KMS-11 (cell line): ENCODE data around the gene CDC42BPB.

ENCODE experiments used
- H2AFZ ChIP-seq: fragments of 200-600 bp; sonication (generic); 2 replicates; pipeline ENCODE4 v1.6.1; 2016; ENCODE audit warnings: antibody characterized with exemption, mixed run types, low read depth
- H3K27ac ChIP-seq: fragments of 200-600 bp; sonication (generic); 2 replicates; pipeline ENCODE4 v1.6.1; 2016; ENCODE audit warnings: mild to moderate bottlenecking, mixed run types
- H3K27me3 ChIP-seq: fragments of 200-600 bp; sonication (generic); 2 replicates; pipeline ENCODE4 v1.6.1; 2017; ENCODE audit warnings: mild to moderate bottlenecking, low read depth, mixed run types, moderate library complexity; ENCODE audit not compliant: insufficient read depth
- H3K36me3 ChIP-seq: fragments of 200-600 bp; sonication (generic); 2 replicates; pipeline ENCODE4 v1.6.1; 2017; ENCODE audit warnings: mild to moderate bottlenecking, mixed run types; ENCODE audit not compliant: insufficient read depth
- H3K4me1 ChIP-seq: fragments of 200-600 bp; sonication (generic); 2 replicates; pipeline ENCODE4 v1.6.1; 2016; ENCODE audit warnings: mild to moderate bottlenecking, low read depth, mixed run types; ENCODE audit not compliant: poor library complexity, severe bottlenecking
- H3K4me2 ChIP-seq: fragments of 200-600 bp; sonication (generic); 2 replicates; pipeline ENCODE4 v1.7.0; 2016; ENCODE audit warnings: mild to moderate bottlenecking, mixed run types
- H3K4me3 ChIP-seq: fragments of 200-600 bp; sonication (generic); IDR thresholded peaks from 2 replicates; pipeline ENCODE4 v1.6.1; 2017; ENCODE audit warnings: low read depth, low read length, mixed read lengths; ENCODE audit not compliant: insufficient read depth
- H3K79me2 ChIP-seq: fragments of 200-600 bp; sonication (generic); 2 replicates; pipeline ENCODE4 v1.6.1; 2016; ENCODE audit warnings: low read depth, mixed run types; ENCODE audit not compliant: insufficient read depth
- H3K9ac ChIP-seq: fragments of 200-600 bp; sonication (generic); 2 replicates; pipeline ENCODE4 v1.6.1; 2016; ENCODE audit warnings: mild to moderate bottlenecking, mixed run types
- H4K20me1 ChIP-seq: fragments of 200-600 bp; sonication (generic); 2 replicates; pipeline ENCODE4 v1.6.1; 2016; ENCODE audit warnings: mild to moderate bottlenecking, mixed run types; ENCODE audit not compliant: insufficient read depth
- TF ChIP-seq, protein P1 (sequence below): fragments of 200-600 bp; sonication (generic); conservative IDR thresholded peaks from 2 replicates; pipeline ENCODE4 v1.6.1; 2017; ENCODE audit warnings: low read depth, mild to moderate bottlenecking, antibody characterized with exemption, low read length, moderate library complexity, mixed read lengths

The CDC42BPB gene

DNA sequence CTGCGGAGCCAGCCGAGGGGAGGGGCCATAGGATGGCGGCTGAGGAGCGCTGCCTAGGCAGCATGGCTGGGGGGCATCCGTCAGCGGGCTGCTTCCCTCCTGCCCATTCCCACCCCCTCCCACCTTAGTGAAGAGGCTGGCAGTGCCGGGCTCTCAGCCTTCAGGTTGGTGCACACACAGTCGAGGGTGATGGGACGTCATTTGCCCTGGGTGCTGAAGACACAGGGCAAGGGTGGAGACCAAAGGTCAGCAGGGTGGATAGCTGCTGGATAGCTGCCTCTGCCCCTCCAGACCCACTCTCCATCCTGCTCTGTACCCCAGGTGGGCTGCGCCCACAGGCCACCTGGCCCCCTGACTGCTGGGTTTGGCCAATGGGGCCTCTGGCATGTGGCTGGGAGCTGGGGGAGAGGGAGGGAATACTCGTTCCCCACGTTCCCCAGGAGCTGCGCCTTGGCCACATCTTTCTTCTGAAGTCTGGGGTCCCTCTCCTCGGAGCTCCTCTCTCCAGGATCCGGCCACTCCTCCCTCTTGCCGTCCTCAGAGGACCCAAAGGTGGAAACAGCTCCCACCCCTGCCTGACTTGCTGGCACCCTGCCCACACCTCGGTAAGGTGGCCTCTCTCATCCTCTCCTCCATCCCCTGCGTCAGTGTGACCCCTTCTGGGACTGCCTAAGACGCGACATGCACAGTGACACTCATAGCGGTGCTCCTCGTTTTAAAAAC lies 11.2 kb upstream of the CDC42BPB start:
- Histone ChIP-seq H3K4me1 (no peaks in the 10 kb centered on the region), H3K9ac (no peak overlapping the region), H3K36me3 (no peaks in the 10 kb centered on the region), H3K4me2 (no peak overlapping the region), H3K27me3 (no peaks in the 10 kb centered on the region), H3K79me2 (no peaks in the 10 kb centered on the region), H3K27ac (no peak overlapping the region), H4K20me1 (no peaks in the 10 kb centered on the region), H3K4me3 (no peak overlapping the region), H2AFZ (no peak overlapping the region)
- TF ChIP-seq, protein P1, sequence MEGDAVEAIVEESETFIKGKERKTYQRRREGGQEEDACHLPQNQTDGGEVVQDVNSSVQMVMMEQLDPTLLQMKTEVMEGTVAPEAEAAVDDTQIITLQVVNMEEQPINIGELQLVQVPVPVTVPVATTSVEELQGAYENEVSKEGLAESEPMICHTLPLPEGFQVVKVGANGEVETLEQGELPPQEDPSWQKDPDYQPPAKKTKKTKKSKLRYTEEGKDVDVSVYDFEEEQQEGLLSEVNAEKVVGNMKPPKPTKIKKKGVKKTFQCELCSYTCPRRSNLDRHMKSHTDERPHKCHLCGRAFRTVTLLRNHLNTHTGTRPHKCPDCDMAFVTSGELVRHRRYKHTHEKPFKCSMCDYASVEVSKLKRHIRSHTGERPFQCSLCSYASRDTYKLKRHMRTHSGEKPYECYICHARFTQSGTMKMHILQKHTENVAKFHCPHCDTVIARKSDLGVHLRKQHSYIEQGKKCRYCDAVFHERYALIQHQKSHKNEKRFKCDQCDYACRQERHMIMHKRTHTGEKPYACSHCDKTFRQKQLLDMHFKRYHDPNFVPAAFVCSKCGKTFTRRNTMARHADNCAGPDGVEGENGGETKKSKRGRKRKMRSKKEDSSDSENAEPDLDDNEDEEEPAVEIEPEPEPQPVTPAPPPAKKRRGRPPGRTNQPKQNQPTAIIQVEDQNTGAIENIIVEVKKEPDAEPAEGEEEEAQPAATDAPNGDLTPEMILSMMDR = no peak

GRCh38 chr14:103067231-103067954 lies 10.0 kb upstream of the CDC42BPB start:
- Histone ChIP-seq H2AFZ (no peak overlapping the region), H3K79me2 (no peaks in the 10 kb centered on the region), H3K27ac (no peak overlapping the region), H3K4me1 (no peaks in the 10 kb centered on the region), H3K36me3 (no peaks in the 10 kb centered on the region), H3K9ac (no peak overlapping the region), H3K27me3 (no peaks in the 10 kb centered on the region), H3K4me3 (no peak overlapping the region), H3K4me2 (no peak overlapping the region), H4K20me1 (no peaks in the 10 kb centered on the region)
- TF ChIP-seq, protein P1 = no peak

GRCh38 chr14:103066399-103066798 lies 9.1 kb upstream of the CDC42BPB start:
- peaks cover 7% of the 10 kb centered on the region for H3K4me1 ChIP-seq

GRCh38 chr14:103065861-103066260 lies 8.5 kb upstream of the CDC42BPB start:
- Histone ChIP-seq H3K27me3 (no peaks in the 10 kb centered on the region), H3K4me3 (no peak overlapping the region), H3K4me2 (no peak overlapping the region), H3K4me1 (peaks cover 12% of the 10 kb centered on the region), H4K20me1 (no peaks in the 10 kb centered on the region), H3K9ac (no peak overlapping the region), H2AFZ (no peak overlapping the region), H3K79me2 (no peaks in the 10 kb centered on the region), H3K36me3 (no peaks in the 10 kb centered on the region), H3K27ac (no peak overlapping the region)
- TF ChIP-seq, protein P1 = no peak

More at GRCh38 chr14:103066399-103066798, 9.1 kb upstream of the CDC42BPB start:
- H3K4me3 ChIP-seq = no peak overlapping the region
- H4K20me1 ChIP-seq = no peaks in the 10 kb centered on the region
- no peak overlapping the region for H3K9ac ChIP-seq
- no peaks in the 10 kb centered on the region for H3K79me2 ChIP-seq
- no peak overlapping the region for H3K27ac ChIP-seq
- H3K27me3 ChIP-seq = no peaks in the 10 kb centered on the region
- no peak overlapping the region for H3K4me2 ChIP-seq
- TF ChIP-seq, protein P1 = no peak
- no peaks in the 10 kb centered on the region for H3K36me3 ChIP-seq
- H2AFZ ChIP-seq = no peak overlapping the region
